K562 (cell line): ENCODE data around the gene ACBD3. TPM values are rescaled to one million over a fixed set of nuclear protein-coding genes. Genes with fewer than 3 reads are reported as not detected.

Experiments
- BRF1 ChIP-seq: IDR thresholded peaks from 3 replicates; pipeline ENCODE4 v1.6.1; 2011; ENCODE audit warnings: borderline replicate concordance, mild to moderate bottlenecking; ENCODE audit not compliant: insufficient read length; ENCODE audit errors: extremely low read depth
- POLR2H ChIP-seq: IDR thresholded peaks from 2 replicates; pipeline ENCODE4 v1.6.1; 2016; ENCODE audit warnings: missing genetic modification characterization, low read depth, mild to moderate bottlenecking, control low read depth, missing compliant biosample characterization, moderate library complexity
- RBFOX2 ChIP-seq: fragments of 200-400 bp; formaldehyde crosslinking; IDR thresholded peaks from 2 replicates; pipeline ENCODE4 v1.6.1; 2017; ENCODE audit warnings: low read depth, mild to moderate bottlenecking, low read length, moderate library complexity
- RFX5 ChIP-seq: IDR thresholded peaks from 2 replicates; pipeline ENCODE4 v1.6.1; 2011; ENCODE audit warnings: low read depth, mild to moderate bottlenecking, improper control_type of control experiment, low read length
- TRIM28 ChIP-seq: fragments of 450-650 bp; IDR thresholded peaks from 2 replicates; pipeline ENCODE4 v1.6.1; 2017
- ZNF354B ChIP-seq: fragments of 250-450 bp; sonication (Bioruptor Pico); IDR thresholded peaks from 2 replicates; pipeline ENCODE4 v1.4.0; 2020
- polyA plus RNA-seq, 8 experiments: library from polyadenylated mRNA; depleted of rRNA in 4 of 8; stranded (reverse) in 5 of 8; unstranded in 3 of 8; fragments of >200 nt; fragmentation: Nextera tagmentation in 2 of 8; fragmentation: Illumina TruSeq in 1 of 8; extraction: Ambion mirVana in 2 of 8; extraction: Trizol in 1 of 8; gene quantifications; 2 replicates each; pipeline versions ENCODE4 v1.2.1 to v1.2.3, GENCODE V29; 2011 to 2014; ENCODE audit warnings: inconsistent platforms in 1 of 8, missing spikeins in 1 of 8
- total RNA-seq, 7 experiments: library from RNA; depleted of rRNA in 6 of 7; stranded (reverse); fragments of >200 nt in 6 of 7; fragmentation: Illumina TruSeq in 2 of 7; extraction: Trizol in 2 of 7; gene quantifications; 2 replicates each; pipeline versions ENCODE4 v1.2.1 to v1.2.3, GENCODE V29; 2011 to 2021; ENCODE audit warnings: low replicate concordance in 1 of 7
- TF ChIP-seq, protein P1 (sequence below): fragments of 450-650 bp; IDR thresholded peaks from 2 replicates; pipeline ENCODE4 v1.6.1; 2016; ENCODE audit warnings: low read depth
- TF ChIP-seq, protein P2 (sequence below): IDR thresholded peaks from 3 replicates; pipeline ENCODE4 v1.6.1; 2011; ENCODE audit warnings: borderline replicate concordance, mild to moderate bottlenecking, moderate library complexity; ENCODE audit not compliant: insufficient read length; ENCODE audit errors: extremely low read depth
- TF ChIP-seq, protein P3 (sequence below): fragments of 250-450 bp; sonication (Bioruptor Pico); IDR thresholded peaks from 2 replicates; pipeline ENCODE4 v1.5.0; 2021; ENCODE audit warnings: mild to moderate bottlenecking, borderline replicate concordance
- TF ChIP-seq, protein P4 (sequence below), 3 experiments: IDR thresholded peaks in 2 of 3; conservative IDR thresholded peaks in 1 of 3; 2 replicates each; pipeline ENCODE4 v1.5.1; 2011 to 2012; ENCODE audit warnings: low read length in 3 of 3, mild to moderate bottlenecking in 3 of 3, control low read depth in 2 of 3, improper control_type of control experiment in 1 of 3, inconsistent platforms in 1 of 3, low read depth in 1 of 3, mixed read lengths in 1 of 3, moderate library complexity in 1 of 3; ENCODE audit not compliant: insufficient read depth in 2 of 3

ACBD3 gene
- total and polyA plus RNA-seq, 9 of the 15 experiments (the other 6 are each of a cell fraction or from before 2014, with no cell fraction given), result 11.1 to 36.7 (median 26.9) TPM

DNA sequence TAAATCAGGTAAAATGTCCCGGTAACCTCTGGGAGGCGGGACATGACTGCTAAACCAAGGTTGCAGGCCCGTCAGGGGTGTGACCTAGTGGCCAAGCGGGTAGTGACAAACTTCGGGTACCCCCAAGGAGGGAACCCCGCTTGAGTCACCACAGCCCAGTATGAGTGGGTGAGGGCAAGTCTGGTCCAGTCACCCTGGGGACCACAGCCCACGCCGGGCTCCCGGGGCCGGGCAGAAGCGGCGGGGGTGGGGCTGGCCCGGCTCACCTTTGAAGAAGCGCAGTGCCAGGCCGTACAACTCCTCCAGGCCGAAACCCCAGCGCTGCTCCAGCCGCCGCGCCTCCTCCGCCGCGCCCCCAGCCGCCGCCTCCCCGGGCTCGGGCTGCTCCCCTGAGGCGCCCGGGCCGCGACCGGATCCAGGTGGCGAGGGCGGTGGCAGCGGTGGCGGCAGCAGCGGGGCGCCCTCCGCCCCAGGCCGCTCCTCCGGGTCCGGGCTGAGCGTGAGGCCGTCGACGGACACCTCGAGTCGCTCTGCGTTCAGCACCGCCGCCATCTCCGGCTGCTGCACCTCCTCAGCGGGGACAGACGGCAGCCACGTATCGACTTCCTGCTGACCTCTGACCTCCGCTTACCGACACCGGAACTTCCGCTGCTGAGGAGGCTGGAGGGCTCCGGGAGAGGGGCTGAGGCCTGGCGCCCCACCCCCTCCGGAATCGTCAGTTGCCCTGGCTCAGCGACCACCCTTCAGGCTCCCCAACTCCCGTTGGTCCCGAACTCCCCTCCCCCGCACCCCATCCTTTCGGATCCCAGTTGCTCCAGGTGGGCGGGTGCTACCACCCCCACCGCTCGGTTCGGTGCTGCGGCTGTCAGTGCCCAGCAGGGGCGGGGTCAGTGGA is at the start of gene ACBD3 (continued):
- TF ChIP-seq, protein P1, sequence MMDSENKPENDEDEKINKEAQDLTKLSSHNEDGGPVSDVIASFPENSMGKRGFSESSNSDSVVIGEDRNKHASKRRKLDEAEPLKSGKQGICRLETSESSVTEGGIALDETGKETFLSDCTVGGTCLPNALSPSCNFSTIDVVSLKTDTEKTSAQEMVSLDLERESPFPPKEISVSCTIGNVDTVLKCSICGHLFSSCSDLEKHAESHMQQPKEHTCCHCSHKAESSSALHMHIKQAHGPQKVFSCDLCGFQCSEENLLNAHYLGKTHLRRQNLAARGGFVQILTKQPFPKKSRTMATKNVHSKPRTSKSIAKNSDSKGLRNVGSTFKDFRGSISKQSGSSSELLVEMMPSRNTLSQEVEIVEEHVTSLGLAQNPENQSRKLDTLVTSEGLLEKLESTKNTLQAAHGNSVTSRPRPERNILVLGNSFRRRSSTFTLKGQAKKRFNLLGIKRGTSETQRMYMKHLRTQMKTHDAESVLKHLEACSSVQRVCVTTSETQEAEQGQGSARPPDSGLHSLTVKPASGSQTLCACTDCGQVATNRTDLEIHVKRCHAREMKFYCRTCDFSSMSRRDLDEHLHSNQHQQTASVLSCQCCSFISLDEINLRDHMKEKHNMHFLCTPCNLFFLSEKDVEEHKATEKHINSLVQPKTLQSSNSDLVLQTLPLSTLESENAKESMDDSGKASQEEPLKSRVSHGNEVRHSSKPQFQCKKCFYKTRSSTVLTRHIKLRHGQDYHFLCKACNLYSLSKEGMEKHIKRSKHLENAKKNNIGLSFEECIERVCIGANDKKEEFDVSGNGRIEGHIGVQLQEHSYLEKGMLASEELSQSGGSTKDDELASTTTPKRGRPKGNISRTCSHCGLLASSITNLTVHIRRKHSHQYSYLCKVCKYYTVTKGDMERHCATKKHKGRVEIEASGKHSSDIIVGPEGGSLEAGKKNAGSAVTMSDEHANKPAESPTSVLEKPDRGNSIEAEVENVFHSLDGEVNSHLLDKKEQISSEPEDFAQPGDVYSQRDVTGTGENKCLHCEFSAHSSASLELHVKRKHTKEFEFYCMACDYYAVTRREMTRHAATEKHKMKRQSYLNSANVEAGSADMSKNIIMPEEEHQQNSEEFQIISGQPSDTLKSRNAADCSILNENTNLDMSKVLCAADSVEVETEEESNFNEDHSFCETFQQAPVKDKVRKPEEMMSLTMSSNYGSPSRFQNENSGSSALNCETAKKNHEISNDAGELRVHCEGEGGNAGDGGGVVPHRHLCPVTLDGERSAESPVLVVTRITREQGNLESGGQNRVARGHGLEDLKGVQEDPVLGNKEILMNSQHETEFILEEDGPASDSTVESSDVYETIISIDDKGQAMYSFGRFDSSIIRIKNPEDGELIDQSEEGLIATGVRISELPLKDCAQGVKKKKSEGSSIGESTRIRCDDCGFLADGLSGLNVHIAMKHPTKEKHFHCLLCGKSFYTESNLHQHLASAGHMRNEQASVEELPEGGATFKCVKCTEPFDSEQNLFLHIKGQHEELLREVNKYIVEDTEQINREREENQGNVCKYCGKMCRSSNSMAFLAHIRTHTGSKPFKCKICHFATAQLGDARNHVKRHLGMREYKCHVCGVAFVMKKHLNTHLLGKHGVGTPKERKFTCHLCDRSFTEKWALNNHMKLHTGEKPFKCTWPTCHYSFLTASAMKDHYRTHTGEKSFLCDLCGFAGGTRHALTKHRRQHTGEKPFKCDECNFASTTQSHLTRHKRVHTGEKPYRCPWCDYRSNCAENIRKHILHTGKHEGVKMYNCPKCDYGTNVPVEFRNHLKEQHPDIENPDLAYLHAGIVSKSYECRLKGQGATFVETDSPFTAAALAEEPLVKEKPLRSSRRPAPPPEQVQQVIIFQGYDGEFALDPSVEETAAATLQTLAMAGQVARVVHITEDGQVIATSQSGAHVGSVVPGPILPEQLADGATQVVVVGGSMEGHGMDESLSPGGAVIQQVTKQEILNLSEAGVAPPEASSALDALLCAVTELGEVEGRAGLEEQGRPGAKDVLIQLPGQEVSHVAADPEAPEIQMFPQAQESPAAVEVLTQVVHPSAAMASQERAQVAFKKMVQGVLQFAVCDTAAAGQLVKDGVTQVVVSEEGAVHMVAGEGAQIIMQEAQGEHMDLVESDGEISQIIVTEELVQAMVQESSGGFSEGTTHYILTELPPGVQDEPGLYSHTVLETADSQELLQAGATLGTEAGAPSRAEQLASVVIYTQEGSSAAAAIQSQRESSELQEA, result no peak; the same call in 1 of the 2 replicates
- TF ChIP-seq, protein P2, sequence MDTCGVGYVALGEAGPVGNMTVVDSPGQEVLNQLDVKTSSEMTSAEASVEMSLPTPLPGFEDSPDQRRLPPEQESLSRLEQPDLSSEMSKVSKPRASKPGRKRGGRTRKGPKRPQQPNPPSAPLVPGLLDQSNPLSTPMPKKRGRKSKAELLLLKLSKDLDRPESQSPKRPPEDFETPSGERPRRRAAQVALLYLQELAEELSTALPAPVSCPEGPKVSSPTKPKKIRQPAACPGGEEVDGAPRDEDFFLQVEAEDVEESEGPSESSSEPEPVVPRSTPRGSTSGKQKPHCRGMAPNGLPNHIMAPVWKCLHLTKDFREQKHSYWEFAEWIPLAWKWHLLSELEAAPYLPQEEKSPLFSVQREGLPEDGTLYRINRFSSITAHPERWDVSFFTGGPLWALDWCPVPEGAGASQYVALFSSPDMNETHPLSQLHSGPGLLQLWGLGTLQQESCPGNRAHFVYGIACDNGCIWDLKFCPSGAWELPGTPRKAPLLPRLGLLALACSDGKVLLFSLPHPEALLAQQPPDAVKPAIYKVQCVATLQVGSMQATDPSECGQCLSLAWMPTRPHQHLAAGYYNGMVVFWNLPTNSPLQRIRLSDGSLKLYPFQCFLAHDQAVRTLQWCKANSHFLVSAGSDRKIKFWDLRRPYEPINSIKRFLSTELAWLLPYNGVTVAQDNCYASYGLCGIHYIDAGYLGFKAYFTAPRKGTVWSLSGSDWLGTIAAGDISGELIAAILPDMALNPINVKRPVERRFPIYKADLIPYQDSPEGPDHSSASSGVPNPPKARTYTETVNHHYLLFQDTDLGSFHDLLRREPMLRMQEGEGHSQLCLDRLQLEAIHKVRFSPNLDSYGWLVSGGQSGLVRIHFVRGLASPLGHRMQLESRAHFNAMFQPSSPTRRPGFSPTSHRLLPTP, result no peak
- TF ChIP-seq TRIM28, result no peak; the same call in 1 of the 2 replicates
- TF ChIP-seq, protein P3, sequence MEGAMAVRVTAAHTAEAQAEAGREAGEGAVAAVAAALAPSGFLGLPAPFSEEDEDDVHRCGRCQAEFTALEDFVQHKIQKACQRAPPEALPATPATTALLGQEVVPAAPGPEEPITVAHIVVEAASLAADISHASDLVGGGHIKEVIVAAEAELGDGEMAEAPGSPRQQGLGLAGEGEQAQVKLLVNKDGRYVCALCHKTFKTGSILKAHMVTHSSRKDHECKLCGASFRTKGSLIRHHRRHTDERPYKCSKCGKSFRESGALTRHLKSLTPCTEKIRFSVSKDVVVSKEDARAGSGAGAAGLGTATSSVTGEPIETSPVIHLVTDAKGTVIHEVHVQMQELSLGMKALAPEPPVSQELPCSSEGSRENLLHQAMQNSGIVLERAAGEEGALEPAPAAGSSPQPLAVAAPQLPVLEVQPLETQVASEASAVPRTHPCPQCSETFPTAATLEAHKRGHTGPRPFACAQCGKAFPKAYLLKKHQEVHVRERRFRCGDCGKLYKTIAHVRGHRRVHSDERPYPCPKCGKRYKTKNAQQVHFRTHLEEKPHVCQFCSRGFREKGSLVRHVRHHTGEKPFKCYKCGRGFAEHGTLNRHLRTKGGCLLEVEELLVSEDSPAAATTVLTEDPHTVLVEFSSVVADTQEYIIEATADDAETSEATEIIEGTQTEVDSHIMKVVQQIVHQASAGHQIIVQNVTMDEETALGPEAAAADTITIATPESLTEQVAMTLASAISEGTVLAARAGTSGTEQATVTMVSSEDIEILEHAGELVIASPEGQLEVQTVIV (CRISPR knock-in tag), result no peak
- TF ChIP-seq POLR2H, result no peak; the same call in 1 of the 2 replicates
- TF ChIP-seq RFX5, result no peak
- TF ChIP-seq, protein P4, sequence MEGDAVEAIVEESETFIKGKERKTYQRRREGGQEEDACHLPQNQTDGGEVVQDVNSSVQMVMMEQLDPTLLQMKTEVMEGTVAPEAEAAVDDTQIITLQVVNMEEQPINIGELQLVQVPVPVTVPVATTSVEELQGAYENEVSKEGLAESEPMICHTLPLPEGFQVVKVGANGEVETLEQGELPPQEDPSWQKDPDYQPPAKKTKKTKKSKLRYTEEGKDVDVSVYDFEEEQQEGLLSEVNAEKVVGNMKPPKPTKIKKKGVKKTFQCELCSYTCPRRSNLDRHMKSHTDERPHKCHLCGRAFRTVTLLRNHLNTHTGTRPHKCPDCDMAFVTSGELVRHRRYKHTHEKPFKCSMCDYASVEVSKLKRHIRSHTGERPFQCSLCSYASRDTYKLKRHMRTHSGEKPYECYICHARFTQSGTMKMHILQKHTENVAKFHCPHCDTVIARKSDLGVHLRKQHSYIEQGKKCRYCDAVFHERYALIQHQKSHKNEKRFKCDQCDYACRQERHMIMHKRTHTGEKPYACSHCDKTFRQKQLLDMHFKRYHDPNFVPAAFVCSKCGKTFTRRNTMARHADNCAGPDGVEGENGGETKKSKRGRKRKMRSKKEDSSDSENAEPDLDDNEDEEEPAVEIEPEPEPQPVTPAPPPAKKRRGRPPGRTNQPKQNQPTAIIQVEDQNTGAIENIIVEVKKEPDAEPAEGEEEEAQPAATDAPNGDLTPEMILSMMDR (IDR thresholded peaks at IDR 0.05 in 2 of 3, conservative IDR thresholded peaks at IDR 0.05 in 1 of 3; ENCODE audit: insufficient read depth in 2 of 3, low read depth in 1 of 3, low read length in 3 of 3), result peak in 2 of 3 experiments; percentile 27 to 44; a peak in 2 of 6 replicates
- TF ChIP-seq BRF1, result no peak
- TF ChIP-seq ZNF354B (CRISPR knock-in tag), result no peak
- TF ChIP-seq RBFOX2, result peak; percentile 99
